Activated naive CD8-positive, alpha-beta T cell treated with anti-CD3 and anti-CD28 coated beads, Interleukin-2, amount 50 U/mL, for 24 hours (primary cell): ENCODE data around the gene EIF1AD.
"Not testable (repeated sequence)": the region's sequence is repeated elsewhere in the genome, so short reads cannot be mapped to it uniquely, and the experiment has no call there.

Experiments used
- ATAC-seq: fragments of 150-1000 bp; cut with Tn5 transposase; one replicate; pipeline ENCODE4 v1.10.0; 2021
- DNase-seq: peaks from one replicate; pipeline ENCODE4 v3.0.0; 2021
- H3K27ac Mint-ChIP-seq: one replicate; pipeline ENCODE4 v1.8.0; 2021; ENCODE audit warnings: mild to moderate bottlenecking, mixed read lengths
- H3K27me3 Mint-ChIP-seq: one replicate; pipeline ENCODE4 v1.8.0; 2021; ENCODE audit warnings: mixed read lengths
- H3K36me3 Mint-ChIP-seq: one replicate; pipeline ENCODE4 v1.8.0; 2021; ENCODE audit warnings: low read depth, mixed read lengths
- H3K4me1 Mint-ChIP-seq: one replicate; pipeline ENCODE4 v1.8.0; 2021; ENCODE audit warnings: mixed read lengths
- H3K4me3 Mint-ChIP-seq: one replicate; pipeline ENCODE4 v1.8.0; 2021; ENCODE audit warnings: mild to moderate bottlenecking, moderate library complexity, mixed read lengths
- H3K9me3 Mint-ChIP-seq: one replicate; pipeline ENCODE4 v1.8.0; 2021; ENCODE audit warnings: mixed read lengths

Gene EIF1AD

DNA sequence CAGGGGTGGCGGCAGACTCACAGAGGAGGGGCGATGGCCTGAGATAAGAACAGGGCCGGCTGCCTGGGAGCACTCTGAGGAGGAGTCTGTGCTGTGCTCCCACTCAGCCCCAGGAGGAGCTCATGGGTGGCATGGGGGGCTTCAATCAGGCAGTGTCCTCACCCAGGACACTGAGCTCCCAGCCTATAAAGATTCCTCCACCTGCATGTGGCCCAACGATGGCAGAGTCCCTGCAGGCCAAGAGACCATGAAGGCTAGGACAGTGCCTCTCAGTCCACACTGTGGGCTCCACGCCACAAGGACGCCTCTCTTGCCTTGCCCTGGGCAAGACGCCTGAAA is 11.8 kb upstream of the EIF1AD start:
- DNase-seq (no peak), ATAC-seq (no peak)
- no peaks in the 10 kb centered on the region for H3K9me3 Mint-ChIP-seq
- no peaks in the 10 kb centered on the region for H3K36me3 Mint-ChIP-seq
- H3K4me1 Mint-ChIP-seq, result peaks cover 9% of the 10 kb centered on the region
- H3K27ac Mint-ChIP-seq, result no peak overlapping the region
- no peak overlapping the region for H3K4me3 Mint-ChIP-seq
- H3K27me3 Mint-ChIP-seq, result peaks cover 12% of the 10 kb centered on the region

DNA sequence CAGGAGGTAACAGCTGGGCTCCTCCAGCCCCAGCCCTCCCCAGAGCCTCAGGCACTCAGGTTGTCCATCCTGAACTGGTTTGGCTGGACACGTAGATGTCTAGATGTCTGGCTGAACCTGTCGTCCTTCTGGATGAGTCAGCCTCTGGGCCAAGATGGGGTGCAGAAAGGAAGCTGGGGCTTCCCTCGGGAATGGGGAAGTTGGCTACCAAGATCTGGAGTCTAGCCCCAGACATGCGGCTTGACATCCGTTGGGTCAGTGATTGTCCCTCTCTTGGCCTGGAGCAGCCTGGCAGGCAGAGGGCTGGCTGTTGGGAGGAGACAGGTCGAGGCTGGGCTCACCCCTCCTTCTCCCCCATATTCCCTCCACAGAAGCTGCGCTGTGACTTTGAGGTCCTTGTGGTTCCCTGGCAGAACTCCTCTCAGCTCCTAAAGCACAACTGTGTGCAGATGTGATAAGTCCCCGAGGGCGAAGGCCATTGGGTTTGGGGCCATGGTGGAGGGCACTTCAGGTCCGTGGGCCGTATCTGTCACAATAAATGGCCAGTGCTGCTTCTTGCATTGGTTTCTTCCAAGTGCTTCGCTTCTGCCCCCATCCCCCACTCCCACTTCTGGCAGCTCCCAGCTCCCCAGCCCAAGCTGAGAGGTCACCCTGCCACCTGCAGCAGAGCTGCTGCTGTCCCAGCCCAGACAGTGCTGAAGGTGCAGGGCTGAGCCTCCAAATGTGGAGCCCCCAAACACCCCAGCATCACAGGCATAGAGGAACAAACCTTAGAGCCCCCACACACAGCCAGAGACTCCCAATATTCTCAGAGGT is 11.2 kb upstream of the EIF1AD start:
- Mint-ChIP-seq H3K36me3 (no peaks in the 10 kb centered on the region), H3K27ac (no peak overlapping the region), H3K27me3 (peaks cover 12% of the 10 kb centered on the region), H3K4me3 (no peak overlapping the region), H3K4me1 (peaks cover 6% of the 10 kb centered on the region), H3K9me3 (no peaks in the 10 kb centered on the region)
- ATAC-seq (no peak), DNase-seq (no peak)

DNA sequence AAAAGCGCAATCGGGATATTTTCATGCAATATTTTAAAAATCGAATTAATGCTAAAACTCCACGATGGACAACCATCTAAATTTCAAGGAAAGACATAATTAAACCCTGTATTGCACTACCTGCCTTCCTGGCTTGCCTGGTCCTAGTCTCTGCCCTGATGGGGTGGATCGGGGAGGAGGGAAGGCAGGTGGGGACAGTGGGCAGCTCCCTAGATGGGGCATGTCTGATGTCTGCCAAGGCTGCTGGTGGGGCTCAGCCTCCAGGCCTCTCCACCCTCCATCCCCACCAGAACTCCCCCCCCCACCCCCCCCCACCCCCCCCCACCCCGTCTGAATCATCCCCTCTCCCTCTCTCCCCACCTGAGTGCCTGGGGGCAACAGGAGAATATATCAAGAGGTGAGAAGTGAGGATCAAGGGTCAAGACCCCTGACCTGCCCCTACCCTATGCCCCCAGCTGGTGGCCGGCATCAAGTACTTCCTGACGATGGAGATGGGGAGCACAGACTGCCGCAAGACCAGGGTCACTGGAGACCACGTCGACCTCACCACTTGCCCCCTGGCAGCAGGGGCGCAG is 10.5 kb upstream of the EIF1AD start:
- ATAC-seq (no peak), DNase-seq (no peak)
- Mint-ChIP-seq H3K36me3 (no peaks in the 10 kb centered on the region), H3K4me1 (peaks cover 3% of the 10 kb centered on the region), H3K27ac (no peak overlapping the region), H3K27me3 (peaks cover 12% of the 10 kb centered on the region), H3K9me3 (no peaks in the 10 kb centered on the region), H3K4me3 (no peak overlapping the region)

DNA sequence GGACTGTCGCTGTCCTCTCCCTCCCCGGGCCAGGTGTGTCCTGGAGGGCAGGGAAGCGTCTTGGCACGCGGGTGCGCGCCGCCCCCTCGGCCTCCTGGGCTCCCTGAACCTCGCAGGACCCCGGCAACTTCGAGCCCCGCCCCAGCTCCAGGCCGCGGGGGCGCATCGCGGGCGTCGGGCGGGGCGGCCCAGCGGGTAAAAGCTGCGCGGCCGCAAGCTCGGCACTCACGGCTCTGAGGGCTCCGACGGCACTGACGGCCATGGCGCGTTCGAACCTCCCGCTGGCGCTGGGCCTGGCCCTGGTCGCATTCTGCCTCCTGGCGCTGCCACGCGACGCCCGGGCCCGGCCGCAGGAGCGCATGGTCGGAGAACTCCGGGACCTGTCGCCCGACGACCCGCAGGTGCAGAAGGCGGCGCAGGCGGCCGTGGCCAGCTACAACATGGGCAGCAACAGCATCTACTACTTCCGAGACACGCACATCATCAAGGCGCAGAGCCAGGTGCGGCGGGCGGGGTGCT is 9.9 kb upstream of the EIF1AD start, which contains the start of gene CST6:
Gene CST6 (plus strand): TSS at position 224 of the 519 bp plus-strand sequence. CDS start 37 bp downstream, at position 261.
- Mint-ChIP-seq H3K36me3 (no peaks in the 10 kb centered on the region), H3K9me3 (no peaks in the 10 kb centered on the region), H3K4me3 (no peak within 1 kb of the TSS), H3K27me3 (peaks cover 12% of the 10 kb centered on the region), H3K27ac (no peak within 1 kb of the TSS), H3K4me1 (no peaks in the 10 kb centered on the region)
- ATAC-seq (no peak), DNase-seq (no peak)

DNA sequence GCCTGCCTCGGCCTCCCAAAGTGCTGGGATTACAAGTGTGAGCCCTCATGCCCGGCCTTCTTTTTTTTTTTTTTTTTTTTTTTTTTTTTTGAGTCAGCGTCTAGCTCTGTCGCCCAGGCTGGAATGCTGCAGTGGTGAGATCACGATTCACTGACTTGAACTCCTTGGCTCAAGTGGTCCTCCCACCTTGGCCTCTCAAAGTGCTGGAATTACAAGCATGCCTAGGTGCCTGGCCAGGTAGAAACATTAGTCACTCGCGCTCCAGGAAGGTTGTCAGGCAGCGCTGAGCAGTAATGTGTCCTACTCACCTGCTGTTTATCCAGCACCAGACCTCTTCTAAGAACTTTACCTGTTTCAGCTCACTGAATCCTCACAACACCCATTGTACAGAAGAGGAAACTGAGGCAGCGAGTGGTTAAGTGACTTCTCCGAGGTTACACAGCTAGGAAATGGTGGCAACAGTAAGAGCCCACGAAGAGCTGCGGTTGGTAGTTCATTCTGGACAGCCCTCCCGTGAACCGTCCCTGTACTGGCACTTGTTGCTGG is 9.4 kb upstream of the EIF1AD start:
- Mint-ChIP-seq H3K4me1 (no peaks in the 10 kb centered on the region), H3K4me3 (no peak overlapping the region), H3K27me3 (peaks cover 12% of the 10 kb centered on the region), H3K27ac (no peak overlapping the region), H3K36me3 (no peaks in the 10 kb centered on the region), H3K9me3 (no peaks in the 10 kb centered on the region)
- ATAC-seq (no peak), DNase-seq (no peak)

DNA sequence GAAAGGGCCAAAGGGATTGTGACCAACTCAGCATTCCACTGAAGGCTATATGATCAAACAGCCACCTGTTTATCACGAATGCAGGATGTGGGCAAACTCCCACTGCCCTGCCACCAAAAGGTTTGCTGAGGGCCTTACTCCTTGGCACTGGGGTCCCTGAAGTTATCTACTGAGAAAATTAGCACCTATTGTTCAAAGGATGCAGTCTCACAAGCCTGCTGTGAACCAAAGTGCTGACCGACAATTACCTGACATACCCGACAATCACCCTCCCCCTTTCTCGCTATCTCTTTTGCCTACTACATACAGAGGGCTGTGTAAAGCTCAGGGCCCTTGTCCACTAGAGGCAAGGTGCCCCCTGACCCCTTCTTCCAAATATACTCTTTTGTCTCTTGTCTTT is 8.1 kb upstream of the EIF1AD start:
- not testable (repeated sequence) for H3K9me3 Mint-ChIP-seq, H3K4me3 Mint-ChIP-seq, ATAC-seq, H3K36me3 Mint-ChIP-seq, H3K4me1 Mint-ChIP-seq, H3K27ac Mint-ChIP-seq, DNase-seq
- peaks cover 12% of the 10 kb centered on the region for H3K27me3 Mint-ChIP-seq

DNA sequence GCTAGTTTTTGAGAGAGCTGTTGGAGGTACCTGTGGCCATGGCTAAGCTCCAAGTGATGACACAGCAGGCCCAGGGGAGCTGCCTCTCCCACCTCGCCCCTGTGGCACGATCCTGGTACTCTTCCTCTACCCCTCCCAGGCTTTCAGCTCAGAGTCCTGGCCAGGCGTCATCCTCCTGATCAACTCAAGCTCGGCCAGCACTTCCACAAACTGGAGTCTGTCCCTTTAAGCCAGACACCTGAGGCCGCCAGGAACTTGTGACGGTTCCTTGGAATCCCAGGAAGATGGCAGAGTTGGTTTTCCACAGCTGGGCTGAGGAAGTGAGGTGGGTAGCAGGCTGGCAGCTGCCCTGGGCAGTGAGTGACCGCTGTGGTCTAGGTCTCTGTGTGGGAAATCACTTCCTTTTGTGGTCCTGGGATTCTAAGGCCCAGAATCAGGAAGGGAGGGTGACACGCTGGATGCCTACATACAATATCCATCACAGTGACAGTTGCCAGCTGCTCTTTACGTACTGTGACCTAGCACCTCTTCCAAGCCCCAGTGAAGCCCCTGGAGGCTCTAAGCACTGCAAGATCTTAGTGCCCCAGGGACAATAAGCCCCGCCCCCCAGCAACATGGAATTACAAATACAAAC is 6.6 kb upstream of the EIF1AD start:
- no peak for DNase-seq
- H3K4me3 Mint-ChIP-seq, result no peak overlapping the region
- peaks cover 10% of the 10 kb centered on the region for H3K36me3 Mint-ChIP-seq
- H3K9me3 Mint-ChIP-seq, result no peaks in the 10 kb centered on the region
- H3K27me3 Mint-ChIP-seq, result peaks cover 10% of the 10 kb centered on the region
- ATAC-seq, result no peak
- no peak overlapping the region for H3K27ac Mint-ChIP-seq
- H3K4me1 Mint-ChIP-seq, result peaks cover 13% of the 10 kb centered on the region

DNA sequence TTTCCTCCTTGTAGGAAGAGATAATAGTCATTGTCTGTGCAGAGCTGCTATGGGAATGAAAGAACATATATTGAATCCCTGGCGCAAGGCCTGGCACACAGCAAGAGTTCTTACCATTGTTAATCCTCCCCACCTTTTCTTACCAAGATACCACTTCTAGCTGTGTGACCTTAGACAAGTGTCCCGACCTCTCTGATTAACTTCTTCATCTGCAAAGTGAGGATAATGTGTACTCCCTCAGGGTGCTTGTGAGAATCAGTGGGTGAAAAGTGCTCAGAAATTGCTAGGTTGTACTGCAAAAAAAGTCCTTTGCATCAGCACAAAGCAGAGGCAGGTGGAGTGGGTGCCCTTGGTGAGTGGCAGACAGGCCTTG is 6.1 kb upstream of the EIF1AD start:
- H3K9me3 Mint-ChIP-seq, result no peaks in the 10 kb centered on the region
- ATAC-seq (no peak), DNase-seq (no peak)
- H3K27ac Mint-ChIP-seq, result no peak overlapping the region
- H3K27me3 Mint-ChIP-seq, result peaks cover 9% of the 10 kb centered on the region
- peaks cover 18% of the 10 kb centered on the region for H3K4me1 Mint-ChIP-seq
- H3K36me3 Mint-ChIP-seq, result peaks cover 13% of the 10 kb centered on the region
- H3K4me3 Mint-ChIP-seq, result no peak overlapping the region

DNA sequence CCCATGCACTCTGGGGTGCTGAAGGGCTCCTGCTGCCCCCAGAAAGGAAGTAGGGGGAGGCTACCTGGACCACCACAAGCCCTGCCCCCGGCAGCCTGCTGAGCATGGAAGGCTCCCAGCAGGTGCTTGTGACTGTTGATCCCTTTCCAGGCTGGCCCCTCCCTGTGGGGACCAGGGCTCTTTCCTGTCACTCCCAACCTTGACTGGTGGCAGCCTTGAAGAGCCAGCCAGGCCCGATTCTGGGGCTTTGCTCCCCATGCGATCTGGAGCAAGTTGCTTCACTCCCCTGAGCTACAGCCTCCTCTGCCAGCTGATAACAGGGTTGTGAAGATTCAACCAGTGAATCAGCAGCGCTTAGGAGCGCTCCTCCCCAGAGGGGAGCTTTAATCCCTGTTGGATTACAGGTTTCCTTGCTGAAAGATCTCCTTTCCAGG is 5.3 kb upstream of the EIF1AD start:
- peaks cover 4% of the 10 kb centered on the region for H3K27me3 Mint-ChIP-seq
- ATAC-seq (no peak), DNase-seq (no peak)
- no peak overlapping the region for H3K4me3 Mint-ChIP-seq
- peaks cover 13% of the 10 kb centered on the region for H3K36me3 Mint-ChIP-seq
- H3K4me1 Mint-ChIP-seq, result peaks cover 24% of the 10 kb centered on the region
- no peak overlapping the region for H3K27ac Mint-ChIP-seq
- no peaks in the 10 kb centered on the region for H3K9me3 Mint-ChIP-seq

DNA sequence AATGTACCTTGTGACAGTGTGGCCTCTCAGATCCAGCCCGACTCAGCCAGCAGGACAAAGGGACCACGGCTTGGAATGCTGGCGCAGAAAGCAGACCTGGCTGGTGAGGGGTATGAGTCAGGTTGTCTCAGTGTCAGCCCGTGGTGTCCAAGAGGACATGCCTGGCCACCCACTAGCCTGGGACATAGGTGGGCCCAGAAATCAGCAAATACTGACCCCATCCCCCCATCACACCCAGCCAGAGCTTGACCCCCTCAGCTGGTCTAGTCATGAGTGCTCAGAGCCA is 4.9 kb upstream of the EIF1AD start:
- H3K27ac Mint-ChIP-seq, result no peak overlapping the region
- ATAC-seq, result no peak
- peaks cover 15% of the 10 kb centered on the region for H3K36me3 Mint-ChIP-seq
- DNase-seq, result no peak
- H3K4me1 Mint-ChIP-seq, result peaks cover 28% of the 10 kb centered on the region
- peaks cover 4% of the 10 kb centered on the region for H3K27me3 Mint-ChIP-seq
- H3K4me3 Mint-ChIP-seq, result no peak overlapping the region
- H3K9me3 Mint-ChIP-seq, result no peaks in the 10 kb centered on the region

DNA sequence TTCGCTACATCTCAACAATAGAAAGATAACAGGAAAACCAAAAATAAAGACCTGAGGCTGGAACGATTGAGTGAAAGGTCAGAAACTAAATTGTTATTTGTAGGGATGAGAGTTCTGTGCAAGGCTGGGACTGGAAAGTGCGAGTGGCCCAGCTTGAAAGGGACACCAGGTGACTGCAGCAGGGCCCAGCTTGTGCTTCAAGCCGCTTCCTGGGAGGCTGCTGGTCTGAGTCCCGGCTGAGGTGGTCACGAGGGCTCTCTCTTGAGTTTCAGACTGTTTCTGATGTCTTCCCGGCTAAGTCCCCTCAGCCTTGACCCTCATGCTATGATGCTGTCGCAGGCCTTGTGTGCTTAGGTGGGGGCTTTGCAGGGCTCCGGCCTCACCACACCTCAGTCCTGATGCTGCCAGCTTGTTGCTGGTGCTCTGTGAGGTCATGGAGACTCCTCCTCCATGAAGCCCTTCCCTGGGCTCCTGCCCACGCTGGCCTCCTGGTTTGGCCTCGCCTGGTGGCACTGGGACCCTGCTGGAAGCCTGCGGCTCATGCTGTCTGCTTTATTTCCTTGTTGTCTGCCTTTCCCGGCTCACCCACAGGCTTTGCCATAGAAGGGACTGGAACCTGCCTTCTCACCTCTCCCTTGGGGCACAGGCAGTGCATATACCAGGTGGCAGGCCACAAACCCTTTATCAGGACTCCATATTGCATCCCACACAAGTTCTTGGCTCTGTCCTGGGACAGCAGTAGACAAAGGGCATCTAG is 4.4 kb upstream of the EIF1AD start:
- no peak for DNase-seq
- H3K4me3 Mint-ChIP-seq, result no peak overlapping the region
- H3K27ac Mint-ChIP-seq, result peak overlapping the region; percentile 24
- peaks cover 4% of the 10 kb centered on the region for H3K27me3 Mint-ChIP-seq
- no peak for ATAC-seq
- peaks cover 31% of the 10 kb centered on the region for H3K4me1 Mint-ChIP-seq
- H3K36me3 Mint-ChIP-seq, result peaks cover 16% of the 10 kb centered on the region
- H3K9me3 Mint-ChIP-seq, result no peaks in the 10 kb centered on the region

DNA sequence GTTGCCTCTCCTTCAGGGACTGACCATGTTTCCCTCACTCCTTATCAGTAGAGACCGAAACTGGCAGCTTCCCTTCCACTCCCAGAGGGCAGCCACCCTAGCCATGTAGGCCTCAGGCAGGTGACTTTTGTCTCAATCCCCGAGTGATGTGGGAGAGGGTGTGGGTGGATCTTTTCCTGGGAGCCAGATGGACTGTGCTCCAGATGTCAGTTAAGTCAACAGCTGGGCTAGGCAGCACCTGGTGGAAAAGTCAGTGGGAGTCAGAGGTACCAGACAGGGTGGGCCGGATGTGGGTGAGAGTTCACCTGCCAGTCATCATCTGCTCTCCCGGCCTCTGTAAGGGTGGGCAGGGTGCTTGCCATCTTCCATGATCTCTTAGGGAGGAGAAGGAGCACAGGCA is 2.2 kb upstream of the EIF1AD start:
- no peak for ATAC-seq
- H3K9me3 Mint-ChIP-seq, result no peaks in the 10 kb centered on the region
- H3K36me3 Mint-ChIP-seq, result peaks cover 33% of the 10 kb centered on the region
- H3K27ac Mint-ChIP-seq, result peak overlapping the region; percentile 58
- no peak for DNase-seq
- H3K4me3 Mint-ChIP-seq, result peak overlapping the region; percentile 100
- H3K4me1 Mint-ChIP-seq, result peaks cover 47% of the 10 kb centered on the region
- no peaks in the 10 kb centered on the region for H3K27me3 Mint-ChIP-seq

DNA sequence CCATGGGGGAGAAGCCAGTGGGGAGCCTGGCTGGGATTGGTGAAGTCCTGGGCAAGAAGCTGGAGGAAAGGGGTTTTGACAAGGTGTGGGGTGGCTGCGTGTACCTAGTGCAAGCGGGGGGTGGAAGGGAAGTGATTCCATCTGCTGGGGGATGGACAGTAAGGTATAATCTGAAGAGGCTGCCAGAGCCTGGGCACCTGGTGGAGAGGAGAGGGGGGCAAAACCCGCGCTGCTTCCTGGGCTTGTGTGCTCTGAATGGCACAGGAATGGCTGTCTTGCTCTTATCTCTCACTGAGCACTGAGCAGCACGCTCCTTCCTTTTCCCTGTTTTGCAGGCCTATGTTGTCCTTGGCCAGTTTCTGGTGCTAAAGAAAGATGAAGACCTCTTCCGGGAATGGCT is 1.3 kb upstream of the EIF1AD start:
- ATAC-seq (no peak), DNase-seq (no peak)
- Mint-ChIP-seq H3K9me3 (no peaks in the 10 kb centered on the region), H3K4me1 (peaks cover 49% of the 10 kb centered on the region), H3K27ac (peak overlapping the region; percentile 89), H3K27me3 (no peaks in the 10 kb centered on the region), H3K36me3 (peaks cover 41% of the 10 kb centered on the region), H3K4me3 (peak overlapping the region; percentile 100)

DNA sequence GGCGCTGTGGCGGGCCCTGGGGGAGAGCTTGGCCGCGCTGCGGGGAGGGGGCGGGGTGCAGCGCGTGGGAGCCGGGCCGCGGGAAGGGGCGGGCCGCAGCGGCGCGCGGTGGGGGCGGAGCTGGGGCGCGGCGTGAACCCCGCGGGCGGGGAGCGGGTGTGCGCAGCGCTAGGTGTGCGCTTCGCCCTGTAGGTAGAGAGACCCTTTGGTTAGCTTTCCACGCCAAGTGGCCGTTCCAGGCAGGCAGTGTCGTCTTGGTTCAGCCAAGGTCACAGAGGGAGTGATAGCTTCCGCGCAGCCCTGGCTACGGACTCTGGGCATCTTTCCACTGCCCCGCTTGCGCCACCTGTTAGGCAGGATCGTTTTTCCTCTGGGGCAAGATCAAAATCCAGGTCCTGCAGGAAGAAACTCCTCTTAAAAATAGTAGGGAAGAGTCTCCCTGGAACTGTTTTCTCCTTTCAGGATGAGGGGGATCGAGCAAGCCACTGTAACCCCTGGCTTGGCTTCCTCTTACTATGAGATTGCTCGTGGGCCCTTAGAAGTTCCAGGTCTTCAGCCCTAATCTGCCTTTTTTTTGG is 780 bp upstream of the EIF1AD start:
- Mint-ChIP-seq H3K36me3 (peaks cover 45% of the 10 kb centered on the region), H3K27ac (peak overlapping the region; percentile 98), H3K9me3 (no peaks in the 10 kb centered on the region), H3K4me3 (peak overlapping the region; percentile 100), H3K27me3 (no peaks in the 10 kb centered on the region), H3K4me1 (peaks cover 49% of the 10 kb centered on the region)
- DNase-seq, result no peak
- peak; percentile 64 for ATAC-seq
